ENCODE measurements around the gene TENT4A.
"Not testable (repeated sequence)": the region's sequence is repeated elsewhere in the genome, so short reads cannot be mapped to it uniquely, and the experiment has no call there.

TENT4A gene

GRCh38 chr5:6713274-6714225 lies at the start of gene TENT4A:
TENT4A (plus strand) TSS chr5:6713432; CDS start chr5:6713984, 552 bp downstream.
- DNase-seq (ENCODE audit: low spot score): no peak

- no peak for DNase-seq (ENCODE audit: low spot score)
Measured at GRCh38 chr5:6666762-6667161, 46.5 kb upstream of the TENT4A start.

DNA sequence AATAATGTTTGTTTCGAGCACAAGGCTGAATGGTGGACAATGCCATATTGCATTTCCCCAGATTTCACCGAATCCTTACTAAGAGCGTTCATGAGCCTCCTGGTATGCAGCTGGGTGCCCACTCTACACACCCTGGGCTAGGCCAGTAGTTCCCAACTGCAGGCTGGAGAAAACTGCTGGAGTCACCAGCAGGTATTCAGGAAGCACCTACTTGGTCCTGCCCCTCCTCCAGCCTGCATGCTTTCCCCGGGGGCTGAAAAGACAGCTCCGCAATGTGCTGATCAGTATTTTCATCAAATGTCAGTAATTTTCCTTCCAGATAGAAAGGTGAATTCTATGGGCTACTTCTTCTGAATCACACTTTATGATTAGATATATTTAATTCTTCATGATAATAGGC lies 45.6 kb upstream of the TENT4A start:
- DNase-seq (ENCODE audit: low spot score): no peak

- not testable (repeated sequence) for DNase-seq (ENCODE audit: low spot score)
Measured at GRCh38 chr5:6668717-6669116, 44.5 kb upstream of the TENT4A start.

DNA sequence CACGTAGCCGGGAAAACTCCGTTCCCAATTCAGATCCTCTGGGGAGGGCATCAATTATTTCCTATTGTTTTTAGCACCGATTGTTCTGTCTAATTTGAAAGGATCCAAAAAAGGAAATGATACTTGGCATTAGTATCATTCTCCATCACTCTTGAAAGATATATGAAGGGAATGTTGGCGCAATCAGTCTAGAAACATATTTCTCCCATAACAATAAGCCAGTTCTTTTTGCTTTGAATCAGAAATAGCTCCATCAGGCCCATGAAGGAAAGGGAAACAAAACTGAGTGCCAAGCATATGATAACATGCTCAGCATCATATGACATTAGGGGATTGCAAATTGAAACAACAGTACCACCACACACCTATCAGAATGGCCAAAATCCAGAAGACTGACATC lies 40.2 kb upstream of the TENT4A start:
- DNase-seq (ENCODE audit: low spot score): no peak

- no peak for DNase-seq (ENCODE audit: low spot score)
Measured at GRCh38 chr5:6673963-6674362, 39.3 kb upstream of the TENT4A start.

DNA sequence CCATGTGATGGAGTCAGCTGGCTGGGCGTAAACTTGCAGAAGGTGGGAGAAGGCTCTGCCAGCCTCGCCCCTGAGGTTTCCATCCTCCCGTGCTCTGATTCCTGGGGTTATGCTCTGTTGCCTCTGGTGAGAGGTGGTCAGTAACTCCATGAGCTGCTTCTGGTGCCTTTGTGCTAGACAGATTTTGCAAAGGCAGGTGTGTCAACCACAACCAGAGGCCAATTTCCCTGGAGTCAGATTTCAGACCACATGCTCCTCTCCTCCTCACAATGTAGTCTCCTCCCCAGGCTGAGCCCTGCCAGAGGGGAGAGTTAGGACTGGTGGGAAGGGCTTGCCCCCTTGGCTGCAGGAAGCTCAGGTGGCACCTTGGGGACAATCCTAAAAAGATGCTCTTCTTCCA lies 38.8 kb upstream of the TENT4A start:
- no peak for DNase-seq (ENCODE audit: low spot score)

- no peak for DNase-seq (ENCODE audit: low spot score)
Measured at GRCh38 chr5:6674886-6675285, 38.3 kb upstream of the TENT4A start.

DNA sequence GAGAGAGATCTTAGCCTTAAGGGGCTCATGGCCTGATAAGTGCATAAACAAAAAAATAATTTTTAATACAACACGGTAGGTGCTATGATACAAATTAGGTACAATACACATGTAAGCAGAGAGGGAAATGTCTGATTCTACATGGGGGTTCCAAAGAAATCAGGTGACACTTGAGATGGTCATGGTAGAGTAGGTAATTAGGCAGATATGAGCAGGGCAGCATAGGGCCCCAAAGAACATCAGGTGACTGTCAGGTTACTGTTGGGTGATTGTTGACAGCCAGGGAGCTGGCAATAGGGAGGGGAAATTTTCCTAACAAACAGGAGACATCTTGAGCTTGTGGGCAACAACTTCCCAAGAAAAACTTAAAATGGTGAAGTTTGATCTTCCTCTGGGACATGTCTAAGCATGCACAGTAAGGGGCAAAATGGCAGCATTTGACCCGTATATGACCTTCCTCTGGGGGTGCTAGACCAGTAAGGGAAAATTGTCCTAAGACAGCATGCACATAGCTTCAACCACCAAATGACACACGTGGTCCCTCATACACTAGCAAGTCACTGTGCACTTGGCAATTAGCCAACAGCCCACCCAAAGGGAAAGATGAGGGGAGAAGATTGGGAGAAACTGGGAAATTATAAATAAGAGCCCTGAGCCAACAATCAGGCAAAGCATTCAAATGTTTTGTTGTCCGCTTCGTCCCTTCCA lies 37.3 kb upstream of the TENT4A start:
- DNase-seq (ENCODE audit: low spot score): no peak

DNA sequence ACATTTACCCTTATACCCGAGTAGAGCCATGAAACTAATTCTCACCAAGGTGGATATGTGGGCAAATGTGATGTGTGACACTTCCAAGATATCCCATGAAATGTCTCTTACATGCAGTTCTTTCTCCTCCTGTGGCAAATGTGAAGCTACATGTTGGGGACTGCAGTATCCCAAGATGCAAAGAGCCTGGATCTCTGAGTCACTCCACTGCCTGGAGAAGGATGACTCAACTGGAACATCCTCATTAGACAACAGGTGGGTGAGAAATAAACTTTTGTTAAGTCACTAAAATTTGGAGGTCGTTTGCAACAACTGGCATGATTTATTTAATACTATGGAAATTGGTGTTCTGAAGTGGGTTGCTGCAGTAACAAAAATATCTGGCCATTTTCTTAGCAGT lies 36.5 kb upstream of the TENT4A start:
- DNase-seq (ENCODE audit: low spot score): no peak

GRCh38 chr5:6678385-6678784 lies 34.8 kb upstream of the TENT4A start:
- DNase-seq (ENCODE audit: low spot score): no peak

DNA sequence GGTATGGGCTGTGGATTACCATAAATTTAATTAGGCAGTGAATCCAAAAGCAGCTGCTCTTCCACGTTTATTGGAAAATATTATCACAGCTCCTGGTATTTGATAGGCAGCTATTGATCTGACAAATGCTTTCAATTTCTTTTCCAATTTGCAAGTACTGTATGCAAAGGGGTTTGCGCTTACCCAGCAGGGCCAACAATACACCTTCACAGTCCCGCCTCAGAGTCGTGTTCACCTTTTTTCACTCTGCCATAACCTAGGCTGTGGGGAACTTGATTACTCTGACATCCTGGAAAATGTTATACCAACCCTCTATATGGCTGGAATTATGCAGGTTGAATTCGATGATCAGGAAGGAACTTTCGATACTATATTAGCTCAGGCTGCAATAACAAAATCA lies 32.3 kb upstream of the TENT4A start:
- no peak for DNase-seq (ENCODE audit: low spot score)

DNA sequence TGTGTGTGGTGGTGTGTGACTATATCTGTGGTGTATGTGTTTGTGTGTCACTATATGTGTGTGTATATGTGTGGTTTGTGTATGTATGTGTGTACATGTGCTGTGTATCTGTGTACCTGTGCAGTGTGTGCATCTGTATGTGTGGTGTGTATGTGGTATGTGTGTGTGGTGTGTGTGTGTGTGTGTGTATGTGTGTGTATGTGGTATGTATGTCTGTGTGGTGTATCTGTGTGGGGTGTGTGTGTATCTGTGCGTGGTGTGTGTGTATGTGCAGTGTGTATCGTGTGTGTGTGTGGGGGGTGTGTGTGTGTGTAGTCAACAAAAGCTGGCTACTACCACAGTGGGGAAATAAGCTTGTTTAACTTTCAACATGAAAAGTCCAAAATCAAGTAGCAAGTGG lies 31.6 kb upstream of the TENT4A start:
- DNase-seq (ENCODE audit: low spot score): no peak

DNA sequence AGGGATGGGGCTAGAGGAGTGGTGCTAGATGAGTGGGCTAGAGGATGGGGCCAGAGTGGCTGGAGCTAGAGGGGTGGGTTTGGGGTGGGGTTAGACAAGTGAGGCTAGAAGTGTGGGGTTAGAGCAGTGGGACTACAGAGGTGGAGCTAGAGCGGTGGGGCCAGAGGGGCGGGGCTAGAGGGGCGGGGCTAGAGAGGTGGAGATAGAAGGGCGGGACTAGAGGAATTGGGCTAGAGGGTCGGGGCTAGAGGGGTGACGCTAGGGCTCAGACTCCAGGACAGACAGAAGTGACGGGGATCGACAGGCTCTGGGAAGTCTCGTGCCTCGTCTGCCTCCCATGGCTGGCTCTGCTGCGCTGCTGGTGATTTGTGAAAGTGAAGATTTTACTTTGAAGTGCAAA lies 31.0 kb upstream of the TENT4A start:
- no peak for DNase-seq (ENCODE audit: low spot score)

GRCh38 chr5:6683241-6683640 lies 30.0 kb upstream of the TENT4A start:
- DNase-seq (ENCODE audit: low spot score): no peak

DNA sequence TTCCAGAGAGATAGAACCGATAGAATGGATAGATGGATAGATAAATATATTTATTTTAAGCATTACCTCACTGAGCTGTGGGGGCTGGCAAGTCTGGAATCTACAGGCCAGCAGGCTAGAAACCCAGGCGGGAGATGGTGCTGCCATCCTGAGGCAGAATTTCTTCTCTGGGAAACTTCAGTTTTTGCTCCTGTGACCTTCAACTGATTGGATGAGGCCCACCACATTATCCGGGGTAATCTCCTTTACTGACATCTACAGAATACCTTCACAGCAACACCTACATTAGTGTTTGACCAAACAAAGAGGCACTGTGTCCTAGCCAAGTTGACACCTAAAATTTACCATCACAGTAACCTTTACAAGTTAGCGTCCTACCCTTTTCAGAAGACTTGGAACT lies 29.2 kb upstream of the TENT4A start:
- DNase-seq (ENCODE audit: low spot score): no peak

GRCh38 chr5:6686501-6686900 lies 26.7 kb upstream of the TENT4A start:
- no peak for DNase-seq (ENCODE audit: low spot score)

- no peak for DNase-seq (ENCODE audit: low spot score)
Measured at GRCh38 chr5:6686915-6687409, 26.3 kb upstream of the TENT4A start.

DNA sequence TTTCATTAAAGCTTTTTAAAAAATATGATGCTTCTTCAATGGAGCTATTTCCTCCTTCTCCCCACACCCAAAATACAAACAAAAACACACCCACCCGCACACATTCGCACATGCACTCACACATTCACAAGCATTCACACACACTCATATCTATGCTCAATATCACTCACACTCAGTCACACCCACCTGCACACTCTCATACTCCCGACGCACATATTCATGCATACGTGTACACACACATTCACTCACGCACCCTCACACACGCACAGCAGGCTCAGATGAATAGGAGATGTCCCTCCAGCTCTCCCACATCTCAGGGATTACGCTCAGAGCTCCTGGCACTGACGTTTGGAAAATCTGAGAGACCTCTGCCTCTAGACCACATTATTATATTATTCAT lies 25.7 kb upstream of the TENT4A start:
- DNase-seq (ENCODE audit: low spot score): no peak

- DNase-seq (ENCODE audit: low spot score): no peak
Measured at GRCh38 chr5:6692906-6693305, 20.3 kb upstream of the TENT4A start.

DNA sequence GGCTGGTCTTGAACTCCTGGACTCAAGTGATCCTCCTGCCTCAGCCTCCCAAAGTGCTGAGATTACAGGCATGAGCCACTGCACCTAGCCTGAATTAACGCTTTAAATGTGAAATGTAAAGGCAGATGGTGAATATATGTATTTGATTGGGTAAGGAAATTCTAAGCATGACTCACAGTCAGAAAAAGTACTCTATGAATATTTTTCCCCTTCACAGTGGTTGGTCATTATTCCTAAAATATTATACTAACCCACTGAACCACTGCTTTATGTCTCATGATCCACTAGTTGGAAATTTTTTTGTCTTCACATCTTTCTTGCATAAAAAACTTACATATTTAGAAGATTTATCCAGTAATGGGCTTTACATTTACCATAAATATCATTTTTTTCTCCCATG lies 14.5 kb upstream of the TENT4A start:
- DNase-seq (ENCODE audit: low spot score): no peak

DNA sequence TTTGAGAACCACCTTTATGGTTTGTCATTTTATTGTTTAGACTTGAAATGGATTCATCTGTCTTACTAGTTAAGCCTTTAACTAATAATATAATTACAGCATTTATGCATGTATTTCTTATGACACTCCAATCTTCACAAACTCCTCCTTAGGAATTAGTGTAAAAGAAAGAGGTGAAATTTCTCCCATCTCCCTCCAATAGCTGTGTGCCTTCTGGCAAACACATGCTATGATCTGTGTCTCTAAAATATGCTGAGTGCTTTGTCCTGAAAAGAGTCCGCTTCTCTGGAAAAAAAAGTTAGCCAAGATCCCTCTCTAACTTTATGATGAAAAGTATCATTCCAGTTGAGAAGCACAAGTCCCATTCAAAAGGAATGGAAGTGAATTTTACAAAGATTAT lies 13.9 kb upstream of the TENT4A start:
- no peak for DNase-seq (ENCODE audit: low spot score)

- no peak for DNase-seq (ENCODE audit: low spot score)
Measured at GRCh38 chr5:6700074-6700684, 13.1 kb upstream of the TENT4A start.
